ENCODE data around the gene CENPW. TPM values are rescaled to one million over a fixed set of nuclear protein-coding genes. Genes with fewer than 3 reads are reported as not detected.

CENPW gene
- total RNA-seq, 2 experiments from 2014 or later = 22.1 to 76.9 TPM

GRCh38 chr6:126307849-126308248 is 32.1 kb upstream of the CENPW start:
- Histone ChIP-seq H3K27ac (ENCODE audit: low read depth, low read length, poor library complexity, severe bottlenecking) (no peak overlapping the region), H3K36me3 (ENCODE audit: insufficient read depth, low read length) (no peaks in the 10 kb centered on the region), H3K79me2 (ENCODE audit: insufficient read depth, low read depth, low read length) (no peaks in the 10 kb centered on the region), H3K9me2 (ENCODE audit: insufficient read depth, low read length) (no peaks in the 10 kb centered on the region), H3K4me1 (ENCODE audit: insufficient read depth, low read length, poor library complexity, severe bottlenecking) (no peaks in the 10 kb centered on the region), H2AFZ (ENCODE audit: low read length) (no peak overlapping the region), H3K4me2 (ENCODE audit: low read length) (no peak overlapping the region), H3K9me3 (ENCODE audit: low read length) (no peaks in the 10 kb centered on the region), H4K20me1 (ENCODE audit: insufficient read depth, low read length) (no peaks in the 10 kb centered on the region), H3K4me3 (ENCODE audit: low read depth, low read length, poor library complexity, severe bottlenecking) (no peak overlapping the region)
- intact Hi-C loops (cut with micrococcal nuclease; ENCODE audit: unreplicated experiment) = no loop called here
- POLR2A ChIA-PET = no interaction called here
- CTCF ChIA-PET (ENCODE audit: unreplicated experiment) = no interaction called here
- TF ChIP-seq EZH2phosphoT487 (IDR thresholded peaks at IDR 0.05; ENCODE audit: borderline replicate concordance, low read depth, low read length) (no peak), CTCF (conservative IDR thresholded peaks at IDR 0.05; ENCODE audit: low read length) (no peak)
- no peak for DNase-seq (ENCODE audit: low spot score)
- BruUV-seq (replicated peaks) = no TSS peak

- Histone ChIP-seq H3K36me3 (ENCODE audit: insufficient read depth, low read length) (no peaks in the 10 kb centered on the region), H3K9me3 (ENCODE audit: low read length) (no peaks in the 10 kb centered on the region), H3K4me3 (ENCODE audit: low read depth, low read length, poor library complexity, severe bottlenecking) (no peak overlapping the region), H3K27ac (ENCODE audit: low read depth, low read length, poor library complexity, severe bottlenecking) (no peak overlapping the region), H4K20me1 (ENCODE audit: insufficient read depth, low read length) (no peaks in the 10 kb centered on the region), H2AFZ (ENCODE audit: low read length) (no peak overlapping the region), H3K4me1 (ENCODE audit: insufficient read depth, low read length, poor library complexity, severe bottlenecking) (no peaks in the 10 kb centered on the region), H3K79me2 (ENCODE audit: insufficient read depth, low read depth, low read length) (no peaks in the 10 kb centered on the region), H3K9me2 (ENCODE audit: insufficient read depth, low read length) (no peaks in the 10 kb centered on the region), H3K4me2 (ENCODE audit: low read length) (no peak overlapping the region)
- intact Hi-C loops (cut with micrococcal nuclease; ENCODE audit: unreplicated experiment) = no loop called here
- no peak for DNase-seq (ENCODE audit: low spot score)
- no TSS peak for BruUV-seq (replicated peaks)
- CTCF ChIA-PET (ENCODE audit: unreplicated experiment) = no interaction called here
- POLR2A ChIA-PET = interaction anchor here (0.6 kb wide), 1 partner anchor 74 kb away, joined by 3 read pairs; no protein-coding TSS in a partner anchor
- TF ChIP-seq EZH2phosphoT487 (IDR thresholded peaks at IDR 0.05; ENCODE audit: borderline replicate concordance, low read depth, low read length) (no peak), CTCF (conservative IDR thresholded peaks at IDR 0.05; ENCODE audit: low read length) (no peak)
Measured at GRCh38 chr6:126308362-126308761, 31.6 kb upstream of the CENPW start.

- Histone ChIP-seq H3K4me1 (ENCODE audit: insufficient read depth, low read length, poor library complexity, severe bottlenecking) (no peaks in the 10 kb centered on the region), H4K20me1 (ENCODE audit: insufficient read depth, low read length) (no peaks in the 10 kb centered on the region), H3K36me3 (ENCODE audit: insufficient read depth, low read length) (no peaks in the 10 kb centered on the region), H3K27ac (ENCODE audit: low read depth, low read length, poor library complexity, severe bottlenecking) (no peak overlapping the region), H2AFZ (ENCODE audit: low read length) (no peak overlapping the region), H3K79me2 (ENCODE audit: insufficient read depth, low read depth, low read length) (no peaks in the 10 kb centered on the region), H3K9me2 (ENCODE audit: insufficient read depth, low read length) (no peaks in the 10 kb centered on the region), H3K4me3 (ENCODE audit: low read depth, low read length, poor library complexity, severe bottlenecking) (no peak overlapping the region), H3K9me3 (ENCODE audit: low read length) (no peaks in the 10 kb centered on the region), H3K4me2 (ENCODE audit: low read length) (no peak overlapping the region)
- no peak for DNase-seq (ENCODE audit: low spot score)
- intact Hi-C loops (cut with micrococcal nuclease; ENCODE audit: unreplicated experiment) = no loop called here
- no TSS peak for BruUV-seq (replicated peaks)
- TF ChIP-seq CTCF (conservative IDR thresholded peaks at IDR 0.05; ENCODE audit: low read length) = peak; percentile 62
- no peak for TF ChIP-seq EZH2phosphoT487 (IDR thresholded peaks at IDR 0.05; ENCODE audit: borderline replicate concordance, low read depth, low read length)
- CTCF ChIA-PET (ENCODE audit: unreplicated experiment) = no interaction called here
- POLR2A ChIA-PET = interaction anchor here (0.6 kb wide), 1 partner anchor 782 kb away, joined by 3 read pairs; no protein-coding TSS in a partner anchor
Measured at GRCh38 chr6:126312013-126312665, 27.8 kb upstream of the CENPW start.

Data from OCI-LY7 (cell line).